ENCODE measurements around the gene PLCD4.

The PLCD4 gene

DNA sequence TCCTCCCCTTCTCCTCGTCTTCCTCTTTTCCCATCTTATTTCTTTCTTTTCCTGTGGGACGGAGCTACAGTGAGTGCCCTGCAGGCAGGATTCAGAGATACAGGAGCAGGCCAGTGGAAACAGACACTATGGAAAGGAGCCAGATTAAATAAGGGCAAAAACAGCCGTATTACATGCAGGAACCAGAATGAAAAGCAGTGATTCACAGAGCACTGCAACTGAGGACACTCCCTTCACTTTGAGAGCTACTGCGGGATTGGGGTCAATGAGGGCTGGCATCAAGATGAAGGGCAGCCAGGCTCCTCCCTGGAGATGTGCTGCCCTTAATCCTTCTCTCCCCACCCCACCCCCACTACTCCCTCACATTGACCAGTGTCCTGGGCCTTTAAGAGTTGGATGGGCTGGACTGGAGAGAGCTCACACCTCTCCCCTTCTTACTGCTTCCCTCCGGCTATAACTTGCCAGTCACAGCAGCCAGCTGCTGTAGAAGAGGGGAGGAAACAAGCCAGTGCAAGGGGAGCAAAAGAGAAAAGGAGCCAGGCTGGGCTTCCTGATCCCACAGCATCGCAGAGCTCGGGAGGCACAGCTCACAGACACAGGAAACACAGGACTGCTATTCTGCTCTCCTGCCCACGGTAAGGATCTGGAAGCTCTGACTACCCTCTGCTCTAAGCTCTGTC, at the start of gene PLCD4:
PLCD4 (plus strand) TSS at position 464 of the 680 bp plus-strand sequence. CDS start 7,841 bp downstream, outside the sequence.
- Mint-ChIP-seq H3K4me3 (no peak within 1 kb of the TSS), H3K36me3 (ENCODE audit: low read depth) (no peaks in the 10 kb centered on the region), H3K9me3 (no peaks in the 10 kb centered on the region), H3K4me1 (ENCODE audit: low read depth) (no peaks in the 10 kb centered on the region), H3K27ac (no peak within 1 kb of the TSS), H3K27me3 (peaks cover 6% of the 10 kb centered on the region)
- no peak for DNase-seq

DNA sequence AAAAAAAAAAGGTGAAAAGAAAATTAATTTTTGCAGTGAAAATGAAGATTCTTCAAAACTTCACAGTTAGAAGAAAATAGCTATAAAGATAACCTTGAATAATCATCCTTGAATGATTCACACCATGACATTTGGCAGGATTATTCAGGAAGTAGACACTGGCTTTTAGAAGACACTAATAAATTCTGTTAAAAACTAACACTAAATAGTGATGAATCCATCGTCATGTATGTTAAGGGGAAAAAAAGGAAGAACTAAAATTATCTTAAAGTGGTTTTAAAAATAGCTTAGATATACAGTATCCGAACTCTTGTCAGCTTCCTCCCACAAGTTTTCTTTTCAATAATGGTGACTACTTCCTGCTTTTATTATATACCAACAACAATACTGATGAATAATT, 49.8 kb upstream of the PLCD4 start:
- peaks cover 18% of the 10 kb centered on the region for H3K4me1 Mint-ChIP-seq (ENCODE audit: low read depth)
- no peak overlapping the region for H3K4me3 Mint-ChIP-seq
- H3K36me3 Mint-ChIP-seq (ENCODE audit: low read depth), result peaks cover 92% of the 10 kb centered on the region
- no peaks in the 10 kb centered on the region for H3K9me3 Mint-ChIP-seq
- H3K27me3 Mint-ChIP-seq, result no peaks in the 10 kb centered on the region
- no peak overlapping the region for H3K27ac Mint-ChIP-seq
- no peak for DNase-seq

DNA sequence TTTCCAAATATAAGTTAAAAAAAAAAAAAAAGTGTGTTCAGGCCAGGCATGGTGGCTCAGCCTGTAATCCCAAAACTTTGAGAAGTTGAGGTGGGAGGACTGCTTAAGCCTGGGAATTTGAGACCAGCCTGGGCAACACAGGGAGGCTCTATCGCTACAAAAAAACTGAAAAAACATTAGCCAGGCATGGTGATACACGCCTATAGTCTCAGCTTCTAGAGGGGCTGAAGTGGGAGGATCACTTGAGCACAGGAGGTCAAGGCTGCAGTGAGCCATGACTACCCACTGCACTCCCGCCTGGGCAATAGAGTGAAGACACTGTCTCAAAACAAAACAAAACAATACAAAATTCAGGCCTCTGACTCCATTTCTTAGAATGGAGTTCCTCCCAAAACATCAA, 48.7 kb upstream of the PLCD4 start:
- Mint-ChIP-seq H3K27ac (no peak overlapping the region), H3K27me3 (no peaks in the 10 kb centered on the region), H3K36me3 (ENCODE audit: low read depth) (peaks cover 92% of the 10 kb centered on the region), H3K4me1 (ENCODE audit: low read depth) (peaks cover 26% of the 10 kb centered on the region), H3K9me3 (no peaks in the 10 kb centered on the region), H3K4me3 (no peak overlapping the region)
- no peak for DNase-seq

DNA sequence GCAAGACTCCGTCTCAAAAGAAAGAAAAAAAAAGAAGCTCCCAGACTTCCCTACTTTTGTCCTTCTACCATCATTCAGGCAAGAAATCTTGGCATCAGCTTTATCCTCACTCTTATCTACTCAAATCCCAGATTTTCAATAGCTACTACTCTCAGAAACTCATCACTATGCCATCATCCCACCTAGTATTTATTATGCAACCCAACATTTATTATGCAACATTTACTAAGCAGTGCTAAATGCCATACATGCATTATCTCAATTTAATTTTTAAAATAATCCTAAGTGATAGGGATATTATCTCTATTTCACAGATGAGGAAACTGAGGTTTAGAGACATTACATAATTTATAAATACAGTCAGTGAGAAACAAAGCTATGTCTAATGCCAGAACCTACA, 43.6 kb upstream of the PLCD4 start:
- peaks cover 40% of the 10 kb centered on the region for H3K4me1 Mint-ChIP-seq (ENCODE audit: low read depth)
- H3K4me3 Mint-ChIP-seq, result no peak overlapping the region
- peaks cover 95% of the 10 kb centered on the region for H3K36me3 Mint-ChIP-seq (ENCODE audit: low read depth)
- DNase-seq, result no peak
- no peaks in the 10 kb centered on the region for H3K27me3 Mint-ChIP-seq
- no peaks in the 10 kb centered on the region for H3K9me3 Mint-ChIP-seq
- no peak overlapping the region for H3K27ac Mint-ChIP-seq

DNA sequence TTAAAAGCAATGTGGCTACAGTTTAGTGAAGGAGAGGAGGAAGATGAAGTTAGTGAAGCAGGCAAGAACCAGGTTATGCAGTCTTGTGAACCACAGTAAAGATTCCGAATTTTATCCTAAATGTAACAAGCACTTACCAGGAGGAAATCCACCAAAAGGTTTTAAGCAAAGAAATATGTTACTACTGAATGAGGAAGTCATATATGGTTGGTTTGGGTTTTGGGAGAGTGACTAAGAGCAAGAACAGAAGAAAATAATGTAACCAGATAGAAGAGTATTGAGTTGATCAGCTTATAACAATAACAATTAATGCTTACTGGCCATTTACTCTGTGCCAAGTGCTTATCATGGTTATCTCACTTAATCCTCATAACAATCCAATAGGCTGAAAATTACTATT, 41.4 kb upstream of the PLCD4 start:
- Mint-ChIP-seq H3K27me3 (no peaks in the 10 kb centered on the region), H3K4me3 (peak overlapping the region; percentile 94), H3K4me1 (ENCODE audit: low read depth) (peaks cover 51% of the 10 kb centered on the region), H3K27ac (peak overlapping the region; percentile 100), H3K9me3 (no peaks in the 10 kb centered on the region), H3K36me3 (ENCODE audit: low read depth) (peaks cover 94% of the 10 kb centered on the region)
- DNase-seq, result no peak

DNA sequence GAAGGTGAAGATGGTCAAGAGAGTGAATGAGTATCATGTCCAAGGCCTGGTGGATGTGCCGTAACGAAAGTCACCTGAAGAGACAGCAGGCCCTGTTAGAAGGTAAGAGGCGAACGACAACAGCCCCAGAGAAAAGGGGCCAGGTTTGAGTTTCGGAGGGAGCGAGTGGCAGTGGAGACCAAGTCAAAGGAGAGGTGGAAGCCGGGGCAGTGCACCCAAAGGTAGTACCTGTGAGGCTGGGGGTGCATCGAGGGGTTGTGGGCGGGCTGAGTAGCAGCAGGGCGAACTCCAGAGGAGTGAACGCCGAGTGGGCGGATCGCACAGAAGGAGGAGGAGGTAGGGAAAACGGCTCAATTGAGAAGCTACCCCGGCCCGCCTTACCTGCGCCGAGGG, 39.9 kb upstream of the PLCD4 start:
- no peak for DNase-seq
- Mint-ChIP-seq H3K4me1 (ENCODE audit: low read depth) (peaks cover 56% of the 10 kb centered on the region), H3K27me3 (no peaks in the 10 kb centered on the region), H3K9me3 (no peaks in the 10 kb centered on the region), H3K36me3 (ENCODE audit: low read depth) (peaks cover 93% of the 10 kb centered on the region), H3K27ac (peak overlapping the region; percentile 100), H3K4me3 (peak overlapping the region; percentile 94)

DNA sequence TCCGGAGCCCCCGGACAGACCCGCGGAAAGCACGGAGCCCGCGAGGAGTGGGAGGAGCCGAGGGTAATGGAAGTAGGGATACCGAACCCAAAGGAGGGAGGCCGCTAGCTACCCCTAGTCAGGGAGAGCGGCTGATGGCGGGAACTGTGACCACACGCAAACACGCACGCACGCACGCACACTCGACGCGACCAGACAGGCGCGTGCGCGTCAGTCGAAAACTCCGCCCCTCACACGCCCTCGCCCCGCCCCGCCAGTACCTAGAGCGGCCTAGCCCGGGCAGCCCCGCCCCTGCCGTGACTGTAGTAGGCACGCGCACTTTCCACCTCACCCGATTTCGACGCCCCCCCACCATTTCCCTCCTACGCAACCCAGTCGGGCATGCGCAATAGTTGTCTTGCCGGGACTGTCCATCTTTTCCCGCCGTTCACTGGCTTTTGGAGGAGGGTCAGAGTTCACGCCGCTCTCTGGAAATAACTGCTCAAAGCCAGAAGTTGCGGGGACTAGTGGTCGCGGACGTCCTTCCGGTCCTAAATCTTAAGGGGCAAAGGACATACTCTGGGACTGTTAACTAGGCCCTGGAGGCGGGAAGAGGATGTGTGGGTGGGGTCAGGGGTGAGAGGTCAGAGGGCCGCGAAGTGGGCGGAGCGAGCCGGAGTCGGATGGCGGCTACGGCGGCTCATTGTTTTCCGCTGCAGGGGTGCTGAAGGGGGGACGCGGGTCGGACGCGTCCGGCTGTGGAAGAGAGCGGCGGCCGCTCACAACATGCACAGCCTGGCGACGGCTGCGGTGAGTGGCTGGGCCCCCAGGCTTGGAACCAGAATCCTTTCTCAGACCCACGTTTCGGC, 39.3 kb upstream of the PLCD4 start, which contains the start of the genes CNOT9 and USP37:
CNOT9 (plus strand) TSS at position 650 of the 848 bp plus-strand sequence; CDS start at position 766, 116 bp downstream.
USP37 (minus strand) TSS at position 162 of the 848 bp plus-strand sequence. CDS start 9,698 bp downstream, outside the sequence.
- H3K36me3 Mint-ChIP-seq (ENCODE audit: low read depth), result peaks cover 93% of the 10 kb centered on the region
- H3K4me1 Mint-ChIP-seq (ENCODE audit: low read depth), result peaks cover 55% of the 10 kb centered on the region
- peak within 1 kb of the TSS; percentile 100 for H3K27ac Mint-ChIP-seq

DNA sequence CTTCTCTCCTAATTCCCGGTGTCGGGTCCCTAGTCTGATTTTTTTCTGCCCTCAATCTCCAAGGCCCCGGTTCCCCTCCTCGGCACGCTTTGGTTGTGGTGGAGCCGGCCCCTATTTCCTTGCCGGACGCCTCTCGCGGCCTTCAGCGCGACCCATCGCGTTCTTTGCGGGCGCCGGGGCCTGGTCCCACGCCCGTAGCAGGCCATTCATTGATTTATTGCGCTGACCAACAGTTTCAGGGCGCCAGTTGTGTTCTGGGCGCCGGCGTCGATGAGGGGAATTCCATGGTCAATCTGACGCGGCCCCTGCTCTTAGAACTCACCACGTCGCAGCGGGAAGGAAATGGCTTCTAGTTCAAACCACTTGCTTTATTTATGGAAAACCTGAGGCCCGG, 38.7 kb upstream of the PLCD4 start:
- Mint-ChIP-seq H3K4me3 (peak overlapping the region; percentile 94), H3K27me3 (no peaks in the 10 kb centered on the region), H3K27ac (peak overlapping the region; percentile 100), H3K36me3 (ENCODE audit: low read depth) (peaks cover 92% of the 10 kb centered on the region), H3K4me1 (ENCODE audit: low read depth) (peaks cover 53% of the 10 kb centered on the region), H3K9me3 (no peaks in the 10 kb centered on the region)
- peak; percentile 72 for DNase-seq

More for the DNA sequence above, 39.3 kb upstream of the PLCD4 start, which contains the start of the genes CNOT9 and USP37:
- no peaks in the 10 kb centered on the region for H3K27me3 Mint-ChIP-seq
- peak within 1 kb of the TSS; percentile 94 for H3K4me3 Mint-ChIP-seq
- peak; percentile 100 for DNase-seq
- no peaks in the 10 kb centered on the region for H3K9me3 Mint-ChIP-seq

DNA sequence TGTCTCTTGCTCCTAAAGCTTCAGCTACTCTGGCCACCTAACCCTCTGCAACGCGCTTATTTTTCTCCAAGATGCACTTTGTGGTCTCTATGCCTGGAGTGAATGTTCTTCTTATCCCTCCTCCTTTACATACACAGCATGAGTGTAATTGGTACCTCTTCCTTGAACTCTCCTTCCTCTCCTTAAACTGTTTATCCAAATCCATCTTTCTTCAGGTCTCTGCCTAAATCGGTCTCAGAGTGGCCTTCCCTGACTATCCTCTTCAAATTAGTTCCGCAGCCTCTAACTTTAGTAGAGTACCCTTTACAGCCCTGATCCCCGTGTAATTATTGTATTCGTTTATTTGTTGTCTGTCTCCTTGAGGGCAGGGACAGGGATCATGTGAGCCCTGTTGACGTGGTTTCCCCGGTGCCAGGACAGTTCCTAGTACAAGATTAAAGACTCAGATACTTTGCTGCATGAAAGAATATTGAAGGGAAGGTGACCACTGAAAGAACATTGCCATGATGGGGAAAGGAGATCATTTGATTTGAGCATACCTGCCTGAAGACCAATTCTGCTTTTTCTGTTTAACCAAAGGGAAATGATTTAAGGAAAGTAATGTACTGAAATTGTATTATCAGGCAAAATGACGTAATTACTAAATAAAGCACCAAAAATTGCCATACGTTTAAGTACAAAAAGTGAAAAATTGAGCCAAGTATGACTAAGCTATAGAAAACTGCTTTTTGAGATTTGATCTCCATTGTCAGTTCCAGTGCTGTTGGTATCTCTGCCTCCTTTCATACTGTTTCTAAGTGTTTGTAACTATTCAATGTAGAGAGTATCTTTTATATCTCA, 37.8 kb upstream of the PLCD4 start:
- no peaks in the 10 kb centered on the region for H3K9me3 Mint-ChIP-seq
- peaks cover 53% of the 10 kb centered on the region for H3K4me1 Mint-ChIP-seq (ENCODE audit: low read depth)
- H3K4me3 Mint-ChIP-seq, result peak overlapping the region; percentile 94
- H3K27ac Mint-ChIP-seq, result peak overlapping the region; percentile 100
- DNase-seq, result no peak
- peaks cover 92% of the 10 kb centered on the region for H3K36me3 Mint-ChIP-seq (ENCODE audit: low read depth)
- H3K27me3 Mint-ChIP-seq, result no peaks in the 10 kb centered on the region

DNA sequence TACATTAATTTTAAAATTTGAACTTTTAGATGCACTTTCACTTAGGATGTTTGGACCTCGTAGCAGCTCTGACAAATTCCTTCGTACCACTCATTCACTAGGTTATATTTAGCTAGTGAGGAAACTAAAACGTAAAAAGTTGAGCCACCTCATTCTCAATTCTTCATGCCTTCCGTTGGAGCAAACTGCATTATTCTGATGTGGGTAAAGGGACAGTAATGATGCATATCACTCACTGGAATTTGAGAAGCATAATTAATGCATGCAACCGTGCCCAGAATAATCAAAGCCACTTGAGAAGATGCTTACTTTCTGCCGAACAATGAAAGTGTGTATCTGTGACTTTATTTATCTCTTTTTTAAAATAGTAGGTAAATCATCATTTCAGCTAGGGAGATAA, 36.8 kb upstream of the PLCD4 start:
- Mint-ChIP-seq H3K27ac (peak overlapping the region; percentile 100), H3K4me1 (ENCODE audit: low read depth) (peaks cover 56% of the 10 kb centered on the region)

DNA sequence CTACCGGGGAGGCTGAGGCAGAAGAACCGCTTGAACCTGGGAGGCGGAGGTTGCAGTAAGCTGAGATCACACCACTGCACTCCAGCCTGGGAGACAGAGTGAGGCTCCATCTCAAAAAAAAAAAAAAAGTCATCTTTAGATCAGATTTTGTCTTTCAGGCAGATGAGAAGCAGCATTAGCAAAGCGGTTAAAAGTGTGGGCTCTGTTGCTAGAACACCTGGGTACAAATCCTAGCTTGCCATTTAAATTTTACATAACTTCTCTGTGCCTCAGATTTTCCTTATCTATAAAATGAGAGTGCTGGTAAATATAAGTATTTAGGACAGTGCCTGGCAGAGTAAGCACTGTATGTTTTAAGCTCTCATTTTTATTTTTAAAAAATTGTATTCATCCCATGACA, 30.8 kb upstream of the PLCD4 start:
- H3K27me3 Mint-ChIP-seq, result no peaks in the 10 kb centered on the region
- no peak overlapping the region for H3K4me3 Mint-ChIP-seq
- no peak for DNase-seq
- H3K27ac Mint-ChIP-seq, result no peak overlapping the region
- peaks cover 86% of the 10 kb centered on the region for H3K36me3 Mint-ChIP-seq (ENCODE audit: low read depth)
- H3K4me1 Mint-ChIP-seq (ENCODE audit: low read depth), result peaks cover 60% of the 10 kb centered on the region
- H3K9me3 Mint-ChIP-seq, result no peaks in the 10 kb centered on the region

More for the DNA sequence above, 36.8 kb upstream of the PLCD4 start:
- peaks cover 91% of the 10 kb centered on the region for H3K36me3 Mint-ChIP-seq (ENCODE audit: low read depth)
- H3K9me3 Mint-ChIP-seq, result no peaks in the 10 kb centered on the region
- no peak for DNase-seq
- H3K27me3 Mint-ChIP-seq, result no peaks in the 10 kb centered on the region
- peak overlapping the region; percentile 94 for H3K4me3 Mint-ChIP-seq

DNA sequence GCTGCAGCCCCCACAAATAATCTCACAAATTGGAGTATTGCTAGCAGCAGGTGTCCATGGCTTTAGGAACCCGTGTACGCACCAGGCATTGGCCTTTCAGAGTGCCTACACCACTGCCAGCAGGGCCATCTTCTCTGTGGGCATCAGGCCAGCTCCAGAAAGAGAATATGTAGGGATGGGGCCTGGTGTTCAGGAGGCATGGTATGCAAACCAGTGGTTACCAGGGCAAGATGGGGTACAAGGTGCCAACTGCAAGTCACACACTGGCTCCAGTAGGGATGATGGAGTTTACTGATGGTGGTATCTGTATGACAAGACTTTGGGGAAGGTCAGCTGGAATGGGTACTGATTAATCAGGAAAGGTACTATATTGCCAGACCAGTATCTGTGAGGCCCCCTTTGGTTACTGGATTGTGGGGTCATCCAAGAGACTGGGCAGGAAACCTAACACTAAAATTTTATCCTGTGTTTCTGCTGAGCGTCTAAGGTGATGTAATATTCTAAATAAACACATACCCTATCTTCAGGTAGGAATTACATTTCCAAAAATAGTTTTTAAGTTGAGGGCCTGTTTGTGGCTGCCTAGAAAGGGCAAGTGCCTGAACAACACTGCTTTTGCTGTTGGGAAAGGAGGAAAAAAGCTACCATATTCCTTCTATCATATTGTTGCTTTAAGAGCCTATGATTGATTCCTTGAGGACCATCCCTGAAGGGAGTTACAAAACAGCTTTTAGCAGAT, 30.0 kb upstream of the PLCD4 start:
- H3K36me3 Mint-ChIP-seq (ENCODE audit: low read depth), result peaks cover 86% of the 10 kb centered on the region
- DNase-seq, result no peak
- no peaks in the 10 kb centered on the region for H3K9me3 Mint-ChIP-seq
- H3K4me1 Mint-ChIP-seq (ENCODE audit: low read depth), result peaks cover 61% of the 10 kb centered on the region
- no peak overlapping the region for H3K4me3 Mint-ChIP-seq
- H3K27ac Mint-ChIP-seq, result no peak overlapping the region
- no peaks in the 10 kb centered on the region for H3K27me3 Mint-ChIP-seq

DNA sequence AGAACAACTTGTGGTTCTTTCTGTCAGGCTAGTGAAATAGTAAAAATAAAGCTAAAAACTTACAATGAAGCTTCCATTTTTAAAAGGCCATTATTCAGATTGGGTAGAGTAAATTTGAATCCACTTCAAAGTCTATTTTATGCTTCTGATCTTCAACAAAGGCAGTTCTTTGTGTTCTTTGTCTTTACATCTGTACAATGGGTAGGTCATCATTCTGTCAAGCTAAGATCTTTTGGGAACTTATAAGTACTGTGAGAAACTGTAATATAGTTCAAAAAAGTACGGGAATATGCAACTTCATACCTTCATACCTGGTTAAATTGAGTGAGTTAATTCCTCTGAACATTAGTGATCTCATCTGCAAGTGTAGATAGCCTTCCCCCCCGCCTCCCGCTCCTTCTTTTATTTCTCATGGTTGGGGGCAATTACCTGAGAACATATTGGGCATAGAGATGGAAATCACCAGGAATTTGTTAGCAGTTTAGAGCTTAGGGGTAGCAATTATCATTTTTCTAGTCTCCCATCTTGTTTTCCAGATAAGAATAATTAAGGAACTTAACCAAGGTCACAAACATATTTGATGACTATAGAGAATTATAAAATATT, 29.3 kb upstream of the PLCD4 start:
- H3K36me3 Mint-ChIP-seq (ENCODE audit: low read depth), result peaks cover 86% of the 10 kb centered on the region

More for the DNA sequence above, 29.3 kb upstream of the PLCD4 start:
- Mint-ChIP-seq H3K27ac (no peak overlapping the region), H3K27me3 (no peaks in the 10 kb centered on the region), H3K9me3 (no peaks in the 10 kb centered on the region), H3K4me3 (no peak overlapping the region), H3K4me1 (ENCODE audit: low read depth) (peaks cover 63% of the 10 kb centered on the region)
- no peak for DNase-seq
